Ramos (cell line): ENCODE measurements around the gene KRTAP19-5.
"Not testable (repeated sequence)": the region's sequence is repeated elsewhere in the genome, so short reads cannot be mapped to it uniquely, and the experiment has no call there.

ENCODE experiments used
- in situ Hi-C: fragments of 300-500 bp; cut with MboI; formaldehyde crosslinking; loops from one replicate; pipeline ENCODE4 v1.14.3; 2022; ENCODE audit warnings: low sequenced_read_pairs; ENCODE audit not compliant: unreplicated experiment

KRTAP19-5 gene

DNA sequence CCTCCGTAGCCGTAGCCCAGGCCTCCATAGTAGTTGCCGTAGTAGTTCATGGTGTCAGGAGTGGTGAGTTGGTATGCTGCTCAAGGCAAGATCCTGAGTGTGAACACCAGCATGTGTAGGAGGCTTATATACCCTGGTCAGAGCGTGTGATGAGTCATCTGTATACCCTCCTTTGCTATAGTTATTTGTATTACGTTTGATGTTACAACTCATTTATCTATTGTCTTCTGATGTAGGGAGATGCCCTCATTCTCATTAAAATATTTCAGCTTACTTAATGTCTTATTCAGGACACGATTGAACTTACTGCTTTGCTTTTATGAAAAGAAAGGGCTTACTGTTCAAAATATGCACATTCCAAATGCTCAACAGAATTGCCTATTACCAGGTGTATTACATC is at the start of gene KRTAP19-5:
TSS of gene KRTAP19-5 (minus strand) at position 101 of the 400 bp plus-strand sequence. CDS start at position 50, 51 bp downstream.
- in situ Hi-C loops, result no loop called here

DNA sequence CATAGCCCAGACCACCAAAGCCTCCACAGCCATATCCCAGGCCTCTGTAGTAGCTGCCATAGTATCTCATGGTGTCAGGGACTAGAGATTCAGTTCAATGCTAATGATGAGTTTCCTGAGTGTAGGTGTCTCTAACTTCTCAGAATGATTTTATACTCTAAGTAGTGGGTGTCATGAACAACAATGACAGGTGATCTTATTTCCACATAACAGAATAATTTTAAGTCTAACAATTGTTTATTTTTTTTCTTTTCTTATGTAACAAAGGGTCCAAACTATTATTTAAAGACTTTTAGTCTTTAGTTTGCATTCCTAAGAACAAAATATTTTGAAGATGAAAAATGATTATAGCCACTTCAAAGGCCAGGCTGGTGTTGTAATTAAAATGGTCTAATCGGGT is 39.8 kb upstream of the KRTAP19-5 start, which contains the start of gene KRTAP19-6:
TSS of gene KRTAP19-6 (minus strand) at position 101 of the 400 bp plus-strand sequence. CDS start at position 70, 31 bp downstream.
- in situ Hi-C loops, result no loop called here

DNA sequence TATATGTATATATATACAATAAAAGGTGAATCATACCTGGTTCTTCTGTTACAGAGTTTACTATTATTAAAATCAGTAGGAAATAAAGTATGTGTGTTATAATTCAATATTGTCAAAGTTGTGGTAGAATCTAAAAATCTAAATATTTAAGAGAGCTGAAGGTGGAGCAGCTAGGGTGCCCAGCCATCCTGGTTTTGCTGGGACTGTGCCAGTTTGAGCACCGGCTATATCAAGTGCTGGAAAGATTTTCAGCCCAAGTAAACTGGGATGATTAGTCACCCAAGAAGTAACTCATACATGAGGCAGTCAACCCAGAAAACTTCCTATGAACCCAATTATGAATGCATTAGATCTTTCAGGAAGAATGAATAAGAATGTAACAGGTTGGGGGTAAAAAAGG is 16.9 kb upstream of the KRTAP19-5 start:
- in situ Hi-C loops, result no loop called here

DNA sequence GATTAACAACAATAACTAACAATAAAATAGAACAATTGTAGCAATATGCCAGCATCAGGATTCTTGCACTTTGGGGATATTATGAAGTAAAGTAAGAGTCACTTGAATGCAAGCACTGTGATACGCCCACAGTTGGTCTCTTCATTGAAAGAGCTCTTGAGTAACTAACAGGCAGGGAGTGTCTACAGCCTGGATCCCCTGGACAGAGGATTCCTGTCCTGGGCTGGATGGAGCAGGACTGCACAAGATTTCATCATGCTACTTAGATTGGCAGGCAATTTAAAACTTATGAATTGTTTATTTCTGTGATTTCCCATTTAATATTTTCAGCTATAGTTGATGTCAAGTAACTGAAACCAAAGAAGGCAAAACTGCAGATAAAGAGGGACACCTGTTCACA is 13.7 kb upstream of the KRTAP19-5 start:
- in situ Hi-C loops, result no loop called here

DNA sequence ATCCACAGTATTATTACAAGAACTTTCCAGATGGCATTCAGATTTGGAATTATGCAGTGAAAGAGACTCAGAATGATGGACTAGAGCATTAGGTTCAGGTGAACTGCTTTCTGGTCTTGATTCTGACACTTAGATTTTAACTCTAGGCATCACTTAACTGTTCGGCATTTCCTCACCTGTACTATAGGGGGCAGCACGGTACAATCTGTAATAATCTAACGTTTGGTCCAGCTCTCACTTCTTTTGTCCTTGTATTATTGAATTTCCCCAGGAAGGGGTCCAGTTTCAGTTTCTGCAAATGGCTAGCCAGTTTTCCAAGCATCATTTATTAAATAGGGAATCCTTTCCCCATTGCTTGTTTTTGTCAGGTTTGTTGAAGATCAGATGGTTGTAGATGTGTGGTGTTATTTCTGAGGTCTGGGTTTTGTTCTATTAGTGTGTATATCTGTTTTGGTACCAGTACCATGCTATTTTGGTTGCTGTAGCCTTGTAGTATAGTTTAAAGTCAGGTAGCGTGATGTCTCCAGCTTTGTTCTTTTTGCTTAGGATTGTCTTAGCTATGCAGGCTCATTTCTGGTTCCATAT is 3.8 kb upstream of the KRTAP19-5 start:
- in situ Hi-C loops, result not testable (repeated sequence)

DNA sequence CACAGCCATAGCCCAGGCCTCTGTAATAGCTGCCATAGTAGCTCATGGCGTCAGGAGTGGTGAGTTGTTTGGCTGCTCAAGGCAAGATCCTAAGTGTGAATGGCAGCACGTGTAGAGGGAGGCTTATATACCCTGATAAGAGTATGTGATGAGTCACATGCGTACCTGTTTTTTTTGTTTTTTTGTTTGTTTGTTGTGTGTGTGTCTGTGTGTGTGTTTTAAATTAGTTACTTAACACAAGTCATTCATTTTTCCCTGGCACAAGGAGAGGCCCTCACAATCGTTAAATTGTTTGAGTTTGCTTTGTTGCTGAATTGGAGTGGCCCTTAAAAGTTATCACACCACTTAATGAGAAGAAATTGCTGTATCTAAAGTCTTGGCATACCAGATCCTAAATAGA is 4.9 kb downstream of the KRTAP19-5 start, which contains the start of gene KRTAP19-4:
TSS of gene KRTAP19-4 (minus strand) at position 101 of the 400 bp plus-strand sequence. CDS start at position 46, 55 bp downstream.
- in situ Hi-C loops, result no loop called here

DNA sequence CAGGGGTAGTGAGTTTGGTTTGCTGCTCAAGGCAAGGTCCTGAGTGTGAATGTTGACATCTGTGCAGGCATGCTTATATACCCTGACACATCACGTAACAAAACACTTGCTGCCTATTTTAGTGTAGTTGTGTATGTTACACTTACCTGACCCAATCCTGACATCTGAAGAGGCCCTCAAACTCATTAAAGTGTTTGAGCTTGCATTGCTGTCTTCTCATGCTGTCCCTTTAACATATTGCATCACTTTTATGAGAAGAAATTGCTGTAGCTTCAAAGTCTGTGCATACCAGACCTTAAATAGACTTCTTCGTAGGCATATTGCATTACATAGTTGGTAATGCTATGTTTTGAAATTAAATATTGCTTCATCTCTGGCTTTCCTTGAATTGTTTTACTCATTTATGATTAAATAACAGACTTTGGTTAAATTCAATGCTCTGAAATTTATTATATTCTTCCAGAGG is 9.9 kb downstream of the KRTAP19-5 start, which contains the start of gene KRTAP19-3:
TSS of gene KRTAP19-3 (minus strand) at position 51 of the 466 bp plus-strand sequence. CDS start 56 bp downstream, outside the sequence.
- in situ Hi-C loops, result no loop called here

DNA sequence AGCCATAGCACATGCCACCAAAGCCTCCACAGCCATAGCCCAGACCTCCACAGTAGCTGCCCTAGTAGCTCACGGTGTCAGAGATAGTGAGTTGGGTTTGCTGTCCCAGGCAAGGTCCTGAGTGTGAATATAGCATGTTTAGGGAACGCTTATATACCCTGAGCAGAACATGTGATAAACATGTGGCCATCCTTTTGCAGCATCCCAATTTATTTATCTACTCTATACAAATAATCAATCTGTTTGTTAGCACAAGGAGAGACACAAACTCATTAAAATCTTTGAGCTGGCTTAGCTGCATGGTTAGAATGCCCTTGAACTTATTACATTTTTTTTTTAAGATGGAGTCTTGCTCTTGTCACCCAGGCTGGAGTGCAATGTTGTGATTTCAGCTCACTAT is 14.6 kb downstream of the KRTAP19-5 start, which contains the start of gene KRTAP19-2:
TSS of gene KRTAP19-2 (minus strand) at position 101 of the 400 bp plus-strand sequence. CDS start at position 13, 88 bp downstream.
- in situ Hi-C loops, result no loop called here

DNA sequence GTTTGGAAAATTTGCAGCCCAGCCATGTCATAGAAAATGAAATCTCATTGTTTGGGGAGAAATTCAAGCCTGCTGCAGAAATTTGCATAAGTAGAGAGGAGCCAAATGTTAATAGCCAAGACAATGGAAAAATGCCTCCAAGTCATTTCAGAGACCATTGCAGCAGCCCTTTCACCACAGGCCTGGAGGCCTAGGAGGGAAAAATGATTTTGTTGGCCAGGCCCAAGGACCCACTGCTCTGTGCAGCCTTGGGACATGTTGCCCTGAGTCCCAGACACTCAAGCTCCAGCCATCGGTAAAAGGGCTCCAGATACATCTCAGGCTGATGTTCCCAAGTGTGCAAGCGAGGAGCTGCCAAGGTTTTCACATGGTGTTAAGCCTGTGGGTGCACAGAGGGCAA is 15.8 kb downstream of the KRTAP19-5 start:
- in situ Hi-C loops, result no loop called here

DNA sequence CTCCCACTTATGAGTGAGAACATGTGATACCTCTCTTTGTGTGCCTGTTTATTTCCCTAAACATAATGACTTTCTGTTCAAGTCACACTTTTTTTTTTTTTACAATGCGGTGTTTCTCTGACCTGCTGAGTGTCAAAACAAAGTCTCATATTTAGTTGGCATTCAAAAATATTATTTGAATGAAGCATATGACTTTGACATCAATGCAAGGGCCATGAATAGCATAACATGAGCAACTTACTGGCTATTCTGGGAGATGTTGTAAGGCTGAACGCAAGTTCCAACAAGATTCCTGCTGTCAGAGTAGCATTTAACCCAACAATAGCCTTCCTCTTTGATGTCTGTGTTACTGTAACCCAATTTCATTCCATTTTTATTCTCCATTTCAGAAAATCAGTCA is 19.8 kb downstream of the KRTAP19-5 start:
- in situ Hi-C loops, result no loop called here

DNA sequence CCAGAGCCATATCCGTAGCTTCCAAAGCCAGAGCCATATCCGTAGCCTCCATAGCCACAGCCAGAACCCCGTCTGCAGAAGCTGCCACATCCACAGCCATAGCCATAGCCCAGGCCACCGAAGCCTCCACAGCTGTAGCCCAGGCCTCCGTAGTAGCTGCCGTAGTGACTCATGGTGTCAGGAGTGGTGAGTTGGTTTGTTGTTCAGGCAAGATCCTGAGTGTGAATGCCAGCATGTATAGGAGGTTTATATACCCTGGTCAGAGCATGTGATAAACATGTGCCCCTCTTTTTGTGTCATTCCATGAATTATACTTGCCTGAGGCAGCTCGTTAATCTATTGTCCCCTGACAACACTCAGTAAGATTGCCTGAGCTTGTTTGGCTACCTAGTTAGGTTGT is 21.8 kb downstream of the KRTAP19-5 start, which contains the start of gene KRTAP19-1:
TSS of gene KRTAP19-1 (minus strand) at position 223 of the 400 bp plus-strand sequence. CDS start at position 173, 50 bp downstream.
- in situ Hi-C loops, result no loop called here

DNA sequence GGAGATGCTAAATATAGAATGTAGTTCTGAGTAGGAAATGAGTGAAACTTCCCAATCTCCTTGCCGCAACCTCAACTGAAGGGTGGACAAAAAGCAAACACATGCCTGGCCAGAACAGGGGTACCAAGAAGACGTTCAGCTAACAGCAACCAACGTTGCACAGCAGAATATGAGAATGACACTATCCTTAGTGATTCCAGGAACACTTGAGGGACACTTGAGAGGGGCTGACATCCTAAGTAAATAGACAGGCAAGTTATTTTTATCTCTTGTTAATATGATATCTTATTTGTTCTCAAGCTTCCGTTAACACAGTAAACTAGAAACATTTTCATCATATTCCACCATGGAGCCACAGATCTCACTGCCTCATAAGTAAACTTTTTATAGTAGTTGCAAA is 22.7 kb downstream of the KRTAP19-5 start:
- in situ Hi-C loops, result no loop called here

DNA sequence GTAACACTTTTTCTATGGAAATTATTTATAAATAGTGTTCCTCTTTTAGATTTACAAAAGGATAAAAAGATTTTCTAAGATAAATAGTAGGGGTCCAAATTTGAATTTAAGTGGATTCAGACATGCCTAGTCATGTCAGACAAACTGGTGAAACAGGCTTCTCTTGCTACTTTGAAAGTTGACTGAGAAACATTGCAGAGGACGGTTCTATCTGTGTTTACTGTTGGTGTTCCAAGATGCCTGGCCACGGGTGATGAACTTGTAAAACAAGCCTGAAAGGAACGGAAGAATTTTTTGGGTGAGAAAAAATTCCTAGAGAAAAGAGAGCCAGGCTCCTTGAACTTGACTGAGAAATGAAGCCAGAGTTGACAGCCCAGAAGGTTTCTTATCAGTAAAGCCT is 23.9 kb downstream of the KRTAP19-5 start:
- in situ Hi-C loops, result no loop called here

DNA sequence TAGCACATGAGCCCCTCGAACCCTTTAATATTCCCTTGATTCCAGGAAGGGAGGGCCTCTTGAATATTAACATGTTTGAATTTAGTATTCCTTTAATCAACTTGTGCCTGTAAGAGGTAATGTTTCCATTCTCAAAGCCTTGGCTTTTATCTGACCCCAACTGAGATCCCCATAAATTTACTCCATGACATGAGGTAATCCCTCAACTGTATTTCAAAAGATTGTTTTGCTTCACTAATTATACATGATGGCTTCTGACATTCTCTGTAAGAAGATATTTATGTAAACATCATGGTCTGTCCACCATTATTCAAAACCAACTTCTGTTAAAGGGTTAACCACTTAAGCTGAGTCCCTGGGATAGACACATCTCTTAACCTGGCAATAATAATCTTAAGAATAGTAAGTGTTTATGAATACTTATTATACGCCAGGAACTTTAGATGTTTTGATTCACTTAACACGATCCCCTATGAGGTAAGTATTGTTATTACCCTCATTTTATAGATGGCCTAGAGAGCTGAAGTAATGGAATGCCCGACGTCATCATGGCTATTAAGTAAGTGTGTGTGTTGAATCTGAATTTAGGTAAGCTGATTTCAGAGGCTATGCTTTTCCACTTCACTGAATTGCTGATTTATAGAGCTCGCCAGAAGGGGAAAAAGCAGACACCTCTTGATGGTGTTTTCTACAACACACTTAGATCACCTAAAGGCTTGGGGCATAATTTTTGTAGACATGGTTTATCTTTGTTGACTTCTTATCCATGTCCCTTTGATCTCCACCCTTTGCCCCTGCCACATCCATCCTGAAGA is 32.8 kb downstream of the KRTAP19-5 start:
- in situ Hi-C loops, result no loop called here

DNA sequence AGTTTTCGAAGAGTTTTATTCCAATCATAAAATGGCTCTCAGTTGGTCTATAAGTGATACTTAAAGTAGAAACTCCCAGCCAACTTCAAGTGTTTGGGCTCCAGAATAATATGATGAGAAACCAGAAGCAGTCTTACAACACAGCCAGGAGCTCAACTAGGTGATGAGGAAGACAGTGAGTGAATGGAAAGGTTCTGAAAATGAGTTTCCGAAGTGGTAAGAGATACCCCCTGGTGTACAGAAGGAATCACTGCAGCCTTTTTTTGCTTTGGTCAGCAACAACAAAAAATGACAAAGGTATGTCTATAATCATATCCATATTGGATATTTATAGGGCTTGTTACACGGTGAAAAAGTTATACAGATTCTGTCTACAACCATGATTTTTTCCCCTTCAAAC is 38.2 kb downstream of the KRTAP19-5 start:
- in situ Hi-C loops, result no loop called here
